Measurements from ENCODE around the gene FREM1.

Gene FREM1

DNA sequence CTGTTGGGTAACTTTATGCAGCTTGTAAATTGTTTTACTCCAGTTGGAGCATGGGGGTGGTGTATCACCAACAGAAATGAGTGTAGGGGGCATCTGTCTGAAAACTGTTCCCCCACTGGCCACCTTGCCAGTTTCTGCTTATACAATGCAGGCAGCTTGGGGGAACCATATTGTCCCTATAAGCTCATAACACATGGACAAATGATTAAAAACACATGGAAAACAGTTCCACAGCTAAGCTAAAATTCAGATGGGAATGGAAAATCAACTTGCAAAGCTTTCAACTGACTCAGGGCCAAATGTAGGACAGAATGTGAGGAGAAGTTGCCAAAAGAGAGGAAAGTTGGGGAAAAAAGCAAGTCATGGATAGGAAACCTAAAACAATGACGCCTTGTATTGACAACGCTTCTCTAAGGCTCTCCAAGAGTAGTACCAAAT is 179.7 kb downstream of the FREM1 start:
- TF ChIP-seq ZNF70 (CRISPR knock-in tag; IDR thresholded peaks at IDR 0.05): no peak
- TF ChIP-seq RARB (CRISPR knock-in tag; IDR thresholded peaks at IDR 0.05): no peak
- TF ChIP-seq, protein P1, sequence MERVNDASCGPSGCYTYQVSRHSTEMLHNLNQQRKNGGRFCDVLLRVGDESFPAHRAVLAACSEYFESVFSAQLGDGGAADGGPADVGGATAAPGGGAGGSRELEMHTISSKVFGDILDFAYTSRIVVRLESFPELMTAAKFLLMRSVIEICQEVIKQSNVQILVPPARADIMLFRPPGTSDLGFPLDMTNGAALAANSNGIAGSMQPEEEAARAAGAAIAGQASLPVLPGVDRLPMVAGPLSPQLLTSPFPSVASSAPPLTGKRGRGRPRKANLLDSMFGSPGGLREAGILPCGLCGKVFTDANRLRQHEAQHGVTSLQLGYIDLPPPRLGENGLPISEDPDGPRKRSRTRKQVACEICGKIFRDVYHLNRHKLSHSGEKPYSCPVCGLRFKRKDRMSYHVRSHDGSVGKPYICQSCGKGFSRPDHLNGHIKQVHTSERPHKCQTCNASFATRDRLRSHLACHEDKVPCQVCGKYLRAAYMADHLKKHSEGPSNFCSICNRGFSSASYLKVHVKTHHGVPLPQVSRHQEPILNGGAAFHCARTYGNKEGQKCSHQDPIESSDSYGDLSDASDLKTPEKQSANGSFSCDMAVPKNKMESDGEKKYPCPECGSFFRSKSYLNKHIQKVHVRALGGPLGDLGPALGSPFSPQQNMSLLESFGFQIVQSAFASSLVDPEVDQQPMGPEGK (CRISPR knock-in tag; IDR thresholded peaks at IDR 0.05; ENCODE audit: borderline replicate concordance): no peak
- no peak for TF ChIP-seq ZFP3 (CRISPR knock-in tag; IDR thresholded peaks at IDR 0.05)
- TF ChIP-seq, protein P2, sequence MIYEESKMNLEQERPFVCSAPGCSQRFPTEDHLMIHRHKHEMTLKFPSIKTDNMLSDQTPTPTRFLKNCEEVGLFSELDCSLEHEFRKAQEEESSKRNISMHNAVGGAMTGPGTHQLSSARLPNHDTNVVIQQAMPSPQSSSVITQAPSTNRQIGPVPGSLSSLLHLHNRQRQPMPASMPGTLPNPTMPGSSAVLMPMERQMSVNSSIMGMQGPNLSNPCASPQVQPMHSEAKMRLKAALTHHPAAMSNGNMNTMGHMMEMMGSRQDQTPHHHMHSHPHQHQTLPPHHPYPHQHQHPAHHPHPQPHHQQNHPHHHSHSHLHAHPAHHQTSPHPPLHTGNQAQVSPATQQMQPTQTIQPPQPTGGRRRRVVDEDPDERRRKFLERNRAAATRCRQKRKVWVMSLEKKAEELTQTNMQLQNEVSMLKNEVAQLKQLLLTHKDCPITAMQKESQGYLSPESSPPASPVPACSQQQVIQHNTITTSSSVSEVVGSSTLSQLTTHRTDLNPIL (CRISPR knock-in tag; IDR thresholded peaks at IDR 0.05; ENCODE audit: low read depth): no peak
- TF ChIP-seq, protein P3, sequence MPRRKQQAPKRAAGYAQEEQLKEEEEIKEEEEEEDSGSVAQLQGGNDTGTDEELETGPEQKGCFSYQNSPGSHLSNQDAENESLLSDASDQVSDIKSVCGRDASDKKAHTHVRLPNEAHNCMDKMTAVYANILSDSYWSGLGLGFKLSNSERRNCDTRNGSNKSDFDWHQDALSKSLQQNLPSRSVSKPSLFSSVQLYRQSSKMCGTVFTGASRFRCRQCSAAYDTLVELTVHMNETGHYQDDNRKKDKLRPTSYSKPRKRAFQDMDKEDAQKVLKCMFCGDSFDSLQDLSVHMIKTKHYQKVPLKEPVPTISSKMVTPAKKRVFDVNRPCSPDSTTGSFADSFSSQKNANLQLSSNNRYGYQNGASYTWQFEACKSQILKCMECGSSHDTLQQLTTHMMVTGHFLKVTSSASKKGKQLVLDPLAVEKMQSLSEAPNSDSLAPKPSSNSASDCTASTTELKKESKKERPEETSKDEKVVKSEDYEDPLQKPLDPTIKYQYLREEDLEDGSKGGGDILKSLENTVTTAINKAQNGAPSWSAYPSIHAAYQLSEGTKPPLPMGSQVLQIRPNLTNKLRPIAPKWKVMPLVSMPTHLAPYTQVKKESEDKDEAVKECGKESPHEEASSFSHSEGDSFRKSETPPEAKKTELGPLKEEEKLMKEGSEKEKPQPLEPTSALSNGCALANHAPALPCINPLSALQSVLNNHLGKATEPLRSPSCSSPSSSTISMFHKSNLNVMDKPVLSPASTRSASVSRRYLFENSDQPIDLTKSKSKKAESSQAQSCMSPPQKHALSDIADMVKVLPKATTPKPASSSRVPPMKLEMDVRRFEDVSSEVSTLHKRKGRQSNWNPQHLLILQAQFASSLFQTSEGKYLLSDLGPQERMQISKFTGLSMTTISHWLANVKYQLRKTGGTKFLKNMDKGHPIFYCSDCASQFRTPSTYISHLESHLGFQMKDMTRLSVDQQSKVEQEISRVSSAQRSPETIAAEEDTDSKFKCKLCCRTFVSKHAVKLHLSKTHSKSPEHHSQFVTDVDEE (CRISPR knock-in tag; IDR thresholded peaks at IDR 0.05): no peak
- TF ChIP-seq ZNF565 (CRISPR knock-in tag; conservative IDR thresholded peaks at IDR 0.05; ENCODE audit: low read depth): no peak
- TF ChIP-seq BACH2 (CRISPR knock-in tag; IDR thresholded peaks at IDR 0.05; ENCODE audit: borderline replicate concordance): no peak
- TF ChIP-seq ARNTL (CRISPR knock-in tag; IDR thresholded peaks at IDR 0.05; ENCODE audit: borderline replicate concordance, low read depth): no peak
- ATAC-seq: no peak

DNA sequence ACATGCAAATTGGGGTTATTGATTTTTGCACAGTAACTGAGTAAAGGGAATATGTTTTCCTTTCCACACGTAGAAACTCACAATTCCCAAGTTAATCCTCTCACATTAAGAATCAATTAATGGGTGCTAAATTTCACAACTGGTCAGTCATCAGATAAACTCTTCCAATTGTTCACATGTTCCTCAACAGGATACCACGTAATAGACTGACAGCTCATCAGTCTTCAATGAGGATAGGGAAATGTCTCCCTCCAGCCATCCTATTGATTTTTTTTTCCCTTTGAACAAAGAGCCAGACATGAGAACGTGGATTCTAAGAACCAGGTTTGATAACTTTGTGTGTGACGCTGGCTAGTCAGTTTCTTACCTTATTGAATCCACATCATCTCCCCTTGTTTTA is 186.9 kb downstream of the FREM1 start:
- TF ChIP-seq OSR1 (CRISPR knock-in tag; IDR thresholded peaks at IDR 0.05): no peak
- TF ChIP-seq BACH2 (CRISPR knock-in tag; IDR thresholded peaks at IDR 0.05; ENCODE audit: borderline replicate concordance): no peak
- TF ChIP-seq, protein P4, sequence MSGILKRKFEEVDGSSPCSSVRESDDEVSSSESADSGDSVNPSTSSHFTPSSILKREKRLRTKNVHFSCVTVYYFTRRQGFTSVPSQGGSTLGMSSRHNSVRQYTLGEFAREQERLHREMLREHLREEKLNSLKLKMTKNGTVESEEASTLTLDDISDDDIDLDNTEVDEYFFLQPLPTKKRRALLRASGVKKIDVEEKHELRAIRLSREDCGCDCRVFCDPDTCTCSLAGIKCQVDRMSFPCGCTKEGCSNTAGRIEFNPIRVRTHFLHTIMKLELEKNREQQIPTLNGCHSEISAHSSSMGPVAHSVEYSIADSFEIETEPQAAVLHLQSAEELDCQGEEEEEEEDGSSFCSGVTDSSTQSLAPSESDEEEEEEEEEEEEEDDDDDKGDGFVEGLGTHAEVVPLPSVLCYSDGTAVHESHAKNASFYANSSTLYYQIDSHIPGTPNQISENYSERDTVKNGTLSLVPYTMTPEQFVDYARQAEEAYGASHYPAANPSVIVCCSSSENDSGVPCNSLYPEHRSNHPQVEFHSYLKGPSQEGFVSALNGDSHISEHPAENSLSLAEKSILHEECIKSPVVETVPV (CRISPR knock-in tag; IDR thresholded peaks at IDR 0.05): no peak
- TF ChIP-seq ZFP30 (CRISPR knock-in tag; IDR thresholded peaks at IDR 0.05): no peak
- no peak for TF ChIP-seq GLIS3 (CRISPR knock-in tag; IDR thresholded peaks at IDR 0.05)
- TF ChIP-seq ESRRG (CRISPR knock-in tag; IDR thresholded peaks at IDR 0.05): no peak
- no peak for TF ChIP-seq ZFP3 (CRISPR knock-in tag; IDR thresholded peaks at IDR 0.05)
- no peak for TF ChIP-seq ISL1 (CRISPR knock-in tag; IDR thresholded peaks at IDR 0.05)
- TF ChIP-seq, protein P1 (CRISPR knock-in tag; IDR thresholded peaks at IDR 0.05; ENCODE audit: borderline replicate concordance): no peak
- no peak for TF ChIP-seq ZNF565 (CRISPR knock-in tag; conservative IDR thresholded peaks at IDR 0.05; ENCODE audit: low read depth)
- TF ChIP-seq PPARA (CRISPR knock-in tag; IDR thresholded peaks at IDR 0.05; ENCODE audit: borderline replicate concordance): no peak
- no peak for TF ChIP-seq ZNF8 (CRISPR knock-in tag; IDR thresholded peaks at IDR 0.05)
- TF ChIP-seq, protein P3 (CRISPR knock-in tag; IDR thresholded peaks at IDR 0.05): no peak
- TF ChIP-seq CSDC2 (CRISPR knock-in tag; IDR thresholded peaks at IDR 0.05): no peak
- TF ChIP-seq TOX (CRISPR knock-in tag; IDR thresholded peaks at IDR 0.05; ENCODE audit: borderline replicate concordance): no peak
- TF ChIP-seq ZNF70 (CRISPR knock-in tag; IDR thresholded peaks at IDR 0.05): no peak
- no peak for TF ChIP-seq ARNTL (CRISPR knock-in tag; IDR thresholded peaks at IDR 0.05; ENCODE audit: borderline replicate concordance, low read depth)
- no peak for TF ChIP-seq RARB (CRISPR knock-in tag; IDR thresholded peaks at IDR 0.05)
- no peak for TF ChIP-seq SNAI2 (CRISPR knock-in tag; IDR thresholded peaks at IDR 0.05)
- TF ChIP-seq ZC3H10 (CRISPR knock-in tag; IDR thresholded peaks at IDR 0.05): no peak
- no peak for ATAC-seq

All from SK-N-SH treated with all-trans-retinoic acid at 6 μM for 48 hours (cell line).